Amygdala (tissue), 56 donors: ENCODE data around the gene MRPL37.
"Not testable (repeated sequence)": the region's sequence is repeated elsewhere in the genome, so short reads cannot be mapped to it uniquely, and the experiment has no call there.

Experiments
- DNase-seq, 56 donors: peaks; one replicate each; lab custom pipeline; 2025; lab: John Stamatoyannopoulos, UW

Gene MRPL37

GRCh38 chr1:54218883-54219687 lies 19.1 kb downstream of the MRPL37 start:
- DNase-seq: peak in 4 of 56 donors; percentile 20 to 41 (median 24)

- DNase-seq: no peak
Observed at GRCh38 chr1:54219688-54220003, 19.7 kb downstream of the MRPL37 start.

- peak in 35 of 56 donors; percentile 5 to 67 (median 38) for DNase-seq
Observed at GRCh38 chr1:54220004-54220811, 20.2 kb downstream of the MRPL37 start.

GRCh38 chr1:54221113-54221834 lies 21.3 kb downstream of the MRPL37 start:
- no peak for DNase-seq

- DNase-seq: no peak
Observed at GRCh38 chr1:54221867-54222484, 22.0 kb downstream of the MRPL37 start.

GRCh38 chr1:54222711-54223110 lies 22.7 kb downstream of the MRPL37 start:
- no peak for DNase-seq

GRCh38 chr1:54223441-54224202 lies 23.7 kb downstream of the MRPL37 start:
- DNase-seq: no peak

GRCh38 chr1:54224233-54224632 lies 24.3 kb downstream of the MRPL37 start:
- no peak for DNase-seq

- no peak for DNase-seq
Observed at GRCh38 chr1:54225378-54225777, 25.4 kb downstream of the MRPL37 start.

- no peak for DNase-seq
Observed at GRCh38 chr1:54225986-54226559, 26.1 kb downstream of the MRPL37 start.

GRCh38 chr1:54227091-54227602 lies 27.2 kb downstream of the MRPL37 start:
- peak in 15 of 56 donors; percentile 6 to 73 (median 23) for DNase-seq

- DNase-seq: no peak
Observed at GRCh38 chr1:54227891-54228310, 27.9 kb downstream of the MRPL37 start.

GRCh38 chr1:54228638-54229079 lies 28.7 kb downstream of the MRPL37 start:
- DNase-seq: peak in 2 of 56 donors; percentile 3 to 14

- DNase-seq: peak in 1 of 56 donors; percentile 4
Observed at GRCh38 chr1:54229281-54229891, 29.4 kb downstream of the MRPL37 start.

- DNase-seq: no peak
Observed at GRCh38 chr1:54230507-54231339, 30.8 kb downstream of the MRPL37 start.

GRCh38 chr1:54233196-54233595 lies 33.2 kb downstream of the MRPL37 start:
- not testable (repeated sequence) for DNase-seq

GRCh38 chr1:54234284-54234683 lies 34.3 kb downstream of the MRPL37 start:
- no peak for DNase-seq

GRCh38 chr1:54237586-54237985 lies 37.6 kb downstream of the MRPL37 start:
- no peak for DNase-seq
